NCI-H510A (cell line): ENCODE measurements around the gene SUFU.

Source experiments
- DNase-seq: peaks from one replicate; lab custom pipeline; 2025; lab: John Stamatoyannopoulos, UW

Gene SUFU

GRCh38 chr10:102619281-102619981 is 115.7 kb downstream of the SUFU start:
- no peak for DNase-seq

- DNase-seq = no peak
Measured at GRCh38 chr10:102620138-102620590, 116.4 kb downstream of the SUFU start.

GRCh38 chr10:102620591-102621442 is 117.0 kb downstream of the SUFU start:
- no peak for DNase-seq

- no peak for DNase-seq
Measured at GRCh38 chr10:102621443-102622325, 117.9 kb downstream of the SUFU start.

- no peak for DNase-seq
Measured at GRCh38 chr10:102624094-102624493, 120.3 kb downstream of the SUFU start.

- no peak for DNase-seq
Measured at GRCh38 chr10:102624751-102625645, 121.2 kb downstream of the SUFU start.

- DNase-seq = no peak
Measured at GRCh38 chr10:102626026-102626685, 122.4 kb downstream of the SUFU start.

- no peak for DNase-seq
Measured at GRCh38 chr10:102627291-102627735, 123.5 kb downstream of the SUFU start.

GRCh38 chr10:102627736-102628293 is 124.0 kb downstream of the SUFU start:
- no peak for DNase-seq

GRCh38 chr10:102628451-102628911 is 124.7 kb downstream of the SUFU start:
- DNase-seq = peak; percentile 33

- no peak for DNase-seq
Measured at GRCh38 chr10:102629661-102630614, 126.2 kb downstream of the SUFU start.

GRCh38 chr10:102630663-102631062 is 126.9 kb downstream of the SUFU start:
- DNase-seq = no peak

- no peak for DNase-seq
Measured at GRCh38 chr10:102631525-102632393, 128.0 kb downstream of the SUFU start.

- no peak for DNase-seq
Measured at GRCh38 chr10:102632394-102633111, 128.8 kb downstream of the SUFU start.

GRCh38 chr10:102633287-102633686 is 129.5 kb downstream of the SUFU start:
- DNase-seq = no peak

- DNase-seq = no peak
Measured at GRCh38 chr10:102633848-102634247, 130.1 kb downstream of the SUFU start.

- no peak for DNase-seq
Measured at GRCh38 chr10:102634686-102635085, 130.9 kb downstream of the SUFU start.
